Measurements from ENCODE around the gene TRMT10C.
"Not testable (repeated sequence)": the region's sequence is repeated elsewhere in the genome, so short reads cannot be mapped to it uniquely, and the experiment has no call there.

DNA sequence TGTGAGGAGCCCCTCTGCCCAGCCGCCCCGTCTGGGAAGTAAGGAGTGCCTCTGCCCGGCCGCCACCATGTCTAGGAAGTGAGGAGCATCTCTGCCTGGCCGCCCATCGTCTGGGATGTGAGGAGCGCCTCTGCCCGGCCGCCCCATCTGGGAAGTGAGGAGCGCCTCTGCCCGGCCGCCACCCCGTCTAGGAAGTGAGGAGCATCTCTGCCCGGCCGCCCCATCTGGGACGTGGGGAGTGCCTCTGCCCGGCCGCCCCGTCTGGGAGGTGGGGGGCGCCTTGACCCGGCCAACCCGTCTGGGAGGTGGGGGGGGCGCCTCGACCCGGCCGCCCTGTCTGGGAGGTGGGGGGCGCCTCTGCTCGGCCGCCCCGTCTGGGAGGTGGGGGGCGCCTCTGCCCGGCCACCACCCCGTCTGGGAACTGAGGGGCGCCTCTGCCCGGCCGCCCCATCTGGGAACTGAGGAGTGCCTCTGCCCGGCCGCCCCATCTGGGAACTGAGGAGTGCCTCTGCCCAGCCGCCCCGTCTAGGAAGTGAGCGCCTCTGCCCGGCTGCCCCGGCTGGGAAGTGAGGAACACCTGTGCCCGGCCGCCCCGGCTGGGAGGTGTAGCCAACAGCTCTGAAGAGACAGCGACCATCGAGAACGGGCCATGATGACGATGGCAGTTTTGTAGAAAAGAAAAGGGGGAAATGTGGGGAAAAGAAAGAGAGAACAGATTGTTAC lies 10.1 kb upstream of the TRMT10C start:
- TF ChIP-seq, protein P1, sequence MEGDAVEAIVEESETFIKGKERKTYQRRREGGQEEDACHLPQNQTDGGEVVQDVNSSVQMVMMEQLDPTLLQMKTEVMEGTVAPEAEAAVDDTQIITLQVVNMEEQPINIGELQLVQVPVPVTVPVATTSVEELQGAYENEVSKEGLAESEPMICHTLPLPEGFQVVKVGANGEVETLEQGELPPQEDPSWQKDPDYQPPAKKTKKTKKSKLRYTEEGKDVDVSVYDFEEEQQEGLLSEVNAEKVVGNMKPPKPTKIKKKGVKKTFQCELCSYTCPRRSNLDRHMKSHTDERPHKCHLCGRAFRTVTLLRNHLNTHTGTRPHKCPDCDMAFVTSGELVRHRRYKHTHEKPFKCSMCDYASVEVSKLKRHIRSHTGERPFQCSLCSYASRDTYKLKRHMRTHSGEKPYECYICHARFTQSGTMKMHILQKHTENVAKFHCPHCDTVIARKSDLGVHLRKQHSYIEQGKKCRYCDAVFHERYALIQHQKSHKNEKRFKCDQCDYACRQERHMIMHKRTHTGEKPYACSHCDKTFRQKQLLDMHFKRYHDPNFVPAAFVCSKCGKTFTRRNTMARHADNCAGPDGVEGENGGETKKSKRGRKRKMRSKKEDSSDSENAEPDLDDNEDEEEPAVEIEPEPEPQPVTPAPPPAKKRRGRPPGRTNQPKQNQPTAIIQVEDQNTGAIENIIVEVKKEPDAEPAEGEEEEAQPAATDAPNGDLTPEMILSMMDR (IDR thresholded peaks at IDR 0.05; ENCODE audit: poor library complexity), result not testable (repeated sequence)
- not testable (repeated sequence) for TF ChIP-seq EZH2phosphoT487 (IDR thresholded peaks at IDR 0.05; ENCODE audit: low read depth, severe bottlenecking, unreplicated experiment)

Data from hepatocyte (in vitro differentiated cells).